GM21528 (cell line): ENCODE data around the gene UST.
"Not testable (repeated sequence)": the region's sequence is repeated elsewhere in the genome, so short reads cannot be mapped to it uniquely, and the experiment has no call there.

ENCODE experiments used
- ATAC-seq: cut with Tn5 transposase; IDR thresholded peaks from one replicate; pipeline ENCODE4 v1.9.1; 2021; ENCODE audit warnings: mild to moderate bottlenecking, moderate library complexity; ENCODE audit not compliant: unreplicated experiment, low FRiP score

Gene UST

DNA sequence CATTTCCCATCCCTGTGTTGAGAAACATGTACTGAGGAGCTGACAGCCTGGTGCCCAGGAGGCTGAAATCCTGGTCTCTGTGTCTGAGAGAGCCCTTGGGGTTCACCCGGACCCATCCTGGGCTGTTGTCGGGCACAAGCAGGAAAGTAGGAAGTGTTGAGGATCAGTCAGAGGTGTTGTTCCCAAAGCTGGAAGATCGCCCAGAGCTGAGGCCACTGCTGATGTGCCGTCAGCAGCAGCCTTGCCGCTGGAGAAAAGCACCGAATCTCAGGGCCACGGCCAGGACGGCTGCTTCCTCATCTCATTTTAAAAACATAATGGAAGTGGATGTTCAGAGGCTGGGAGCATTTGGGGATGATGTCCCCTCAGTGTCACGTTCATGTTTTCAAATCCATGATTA, 218.5 kb downstream of the UST start:
- no peak for ATAC-seq

DNA sequence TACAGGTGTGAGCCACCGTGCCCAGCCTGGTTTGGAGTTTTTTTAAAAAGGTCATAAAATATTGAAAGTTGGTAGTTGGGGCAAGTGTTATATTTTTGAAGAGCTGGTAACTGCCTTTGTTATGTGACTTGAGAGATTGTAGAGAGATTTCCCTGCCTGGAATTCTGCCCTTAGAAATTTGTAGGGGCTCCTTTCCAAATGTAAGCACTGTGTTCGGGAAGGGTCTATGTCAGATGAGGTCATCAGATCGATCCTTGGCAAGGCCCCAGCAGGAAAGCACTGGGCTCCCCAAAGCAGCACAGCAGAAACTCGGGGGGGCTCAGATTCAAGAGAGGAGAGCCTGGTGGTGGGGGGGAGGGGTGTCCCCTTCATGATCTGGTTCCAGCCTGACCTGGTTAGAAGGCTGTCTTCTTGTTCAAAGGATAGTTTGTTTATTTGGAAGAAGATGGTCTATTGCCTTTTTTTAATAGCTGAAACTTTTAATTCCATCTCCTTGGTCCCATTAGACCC, 220.2 kb downstream of the UST start:
- no peak for ATAC-seq

DNA sequence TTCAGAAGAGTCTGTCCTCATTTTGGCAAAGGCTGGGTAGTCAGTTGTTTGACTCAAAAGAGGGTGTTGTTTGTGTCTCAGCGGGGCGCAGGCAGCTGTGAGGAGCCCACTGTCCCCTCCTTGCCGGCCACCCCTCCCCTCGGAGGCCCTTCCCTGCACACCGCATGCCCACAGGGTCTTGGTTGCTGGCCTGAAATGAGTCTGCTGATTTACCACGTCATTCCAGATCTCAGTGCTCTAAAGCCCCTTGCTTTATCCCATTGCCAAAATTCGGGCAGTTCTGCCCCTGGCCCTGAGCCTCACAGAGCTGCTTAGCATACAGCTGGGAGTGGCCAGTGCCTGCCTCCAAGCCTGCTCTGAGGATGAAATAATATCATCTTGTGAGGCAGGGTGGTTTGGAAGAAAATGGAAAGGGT, 220.7 kb downstream of the UST start:
- no peak for ATAC-seq

DNA sequence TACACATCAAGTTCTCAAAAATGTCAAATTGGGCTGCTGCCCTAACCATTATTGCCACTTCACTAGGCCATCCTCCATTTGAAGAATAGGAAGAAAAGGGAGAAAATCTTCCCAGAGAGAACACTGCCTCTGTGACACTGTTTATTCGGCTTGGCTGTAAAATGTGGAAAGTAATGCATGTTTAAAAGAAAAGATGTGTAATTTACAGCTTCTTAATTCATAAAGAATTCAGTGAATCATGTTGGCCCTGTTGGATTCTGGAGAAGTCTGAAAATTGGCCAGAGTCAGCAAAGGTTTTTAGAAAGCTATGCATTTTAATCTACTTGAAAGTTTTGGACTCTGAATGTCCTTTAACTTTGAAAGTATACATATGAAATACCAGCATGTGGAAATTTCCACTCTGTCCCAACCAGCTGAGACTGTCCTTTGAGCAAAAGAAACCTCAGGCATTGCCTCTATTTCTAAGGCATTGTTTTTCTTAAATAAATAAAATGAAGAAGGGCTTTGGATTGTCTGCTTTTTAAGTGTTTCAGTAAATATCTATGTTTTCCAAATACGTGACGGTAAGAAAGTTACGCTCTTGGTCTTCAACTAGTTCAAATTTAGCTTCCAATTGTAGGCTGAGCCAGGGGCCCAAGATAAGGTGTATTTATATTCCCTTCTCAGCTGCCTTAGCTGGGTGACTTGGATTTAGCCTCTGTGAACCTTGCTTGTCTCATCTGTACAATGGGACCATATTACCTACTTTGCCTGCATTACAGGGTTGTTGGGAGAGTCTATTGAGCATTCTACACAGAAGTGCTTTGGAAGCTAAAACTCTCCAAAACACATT, 222.2 kb downstream of the UST start:
- no peak for ATAC-seq

DNA sequence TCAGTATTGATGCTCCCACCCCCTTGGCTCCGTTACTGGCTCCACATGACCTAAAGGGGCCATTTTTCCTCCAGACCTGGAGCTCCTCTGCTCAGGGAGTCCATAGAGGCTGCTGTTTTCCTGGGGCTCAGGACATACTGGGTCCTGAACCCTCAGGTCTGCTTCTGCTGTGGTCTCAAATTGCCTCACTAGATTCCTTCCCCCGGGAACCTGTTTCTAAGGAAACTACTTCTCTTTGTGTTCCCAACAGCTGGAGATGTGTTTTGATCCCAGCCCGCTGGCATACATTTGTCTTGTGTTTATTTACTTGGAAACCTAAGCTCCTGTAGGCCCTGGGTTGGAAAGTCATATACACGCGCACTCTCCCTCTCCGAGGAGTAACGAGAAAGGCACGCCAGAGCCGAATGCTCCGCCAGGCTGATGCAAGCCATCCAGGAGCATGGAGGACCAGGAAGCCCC, 222.8 kb downstream of the UST start:
- ATAC-seq, result no peak

DNA sequence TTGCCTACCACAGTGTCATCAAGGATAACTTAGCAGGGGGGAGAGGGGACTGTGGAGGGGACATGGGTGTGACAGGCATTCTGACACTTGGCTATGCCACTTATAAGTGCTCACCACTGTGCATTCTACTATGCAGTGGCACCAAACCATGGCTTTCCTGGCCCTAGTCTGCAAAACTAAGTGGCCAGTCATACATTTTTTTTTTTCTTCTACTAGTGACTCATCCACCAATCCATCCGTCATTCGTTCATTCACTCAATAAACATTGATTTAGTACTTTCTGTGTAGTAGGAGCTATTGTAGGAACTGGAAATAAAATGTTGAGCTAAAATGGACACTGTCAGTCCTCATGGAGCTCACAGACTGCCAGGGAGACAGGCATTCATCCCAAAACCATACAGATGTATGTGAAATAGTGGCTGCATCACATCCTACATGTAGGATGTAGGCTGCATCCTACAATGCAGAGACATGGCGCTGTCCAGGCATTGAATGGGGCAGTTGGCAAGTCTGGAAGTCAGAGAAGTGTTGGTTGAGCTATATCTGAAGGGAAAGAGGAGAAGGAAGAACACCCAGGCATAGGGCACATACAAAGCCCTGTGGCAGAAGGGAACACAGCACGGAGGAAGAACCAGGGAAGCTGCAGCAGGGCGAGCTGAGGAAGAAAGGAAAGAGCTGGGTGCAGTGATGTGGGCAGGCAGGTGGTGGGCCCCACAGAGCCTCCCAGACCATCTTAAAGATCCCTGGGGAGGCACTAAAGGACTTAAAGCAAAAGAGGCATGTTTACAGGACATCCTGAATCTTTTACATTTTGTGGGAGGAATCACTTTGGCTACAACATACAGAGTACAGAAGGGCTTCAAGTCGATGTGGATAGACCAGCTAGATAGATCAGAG, 224.4 kb downstream of the UST start:
- ATAC-seq, result no peak

DNA sequence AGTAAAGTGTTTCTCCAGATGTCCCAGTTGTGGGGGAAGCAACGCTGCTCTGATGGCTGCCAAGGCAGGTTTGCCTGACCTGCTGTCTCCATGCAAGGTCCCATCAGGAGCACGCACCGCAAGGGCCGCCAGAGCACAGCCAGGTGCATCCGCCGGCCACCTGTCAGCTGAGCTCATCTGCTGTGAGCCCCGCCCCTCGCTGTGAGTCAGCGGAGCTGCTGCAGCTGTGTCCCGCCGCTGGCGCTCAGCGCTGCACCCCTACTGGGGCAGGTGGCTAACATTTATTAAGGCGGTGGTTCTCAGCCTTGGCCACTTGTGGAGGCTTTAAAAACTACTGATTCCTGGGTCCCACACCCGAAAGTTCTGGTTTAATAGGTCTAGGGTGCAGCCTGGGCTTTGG, 225.7 kb downstream of the UST start:
- ATAC-seq, result no peak

DNA sequence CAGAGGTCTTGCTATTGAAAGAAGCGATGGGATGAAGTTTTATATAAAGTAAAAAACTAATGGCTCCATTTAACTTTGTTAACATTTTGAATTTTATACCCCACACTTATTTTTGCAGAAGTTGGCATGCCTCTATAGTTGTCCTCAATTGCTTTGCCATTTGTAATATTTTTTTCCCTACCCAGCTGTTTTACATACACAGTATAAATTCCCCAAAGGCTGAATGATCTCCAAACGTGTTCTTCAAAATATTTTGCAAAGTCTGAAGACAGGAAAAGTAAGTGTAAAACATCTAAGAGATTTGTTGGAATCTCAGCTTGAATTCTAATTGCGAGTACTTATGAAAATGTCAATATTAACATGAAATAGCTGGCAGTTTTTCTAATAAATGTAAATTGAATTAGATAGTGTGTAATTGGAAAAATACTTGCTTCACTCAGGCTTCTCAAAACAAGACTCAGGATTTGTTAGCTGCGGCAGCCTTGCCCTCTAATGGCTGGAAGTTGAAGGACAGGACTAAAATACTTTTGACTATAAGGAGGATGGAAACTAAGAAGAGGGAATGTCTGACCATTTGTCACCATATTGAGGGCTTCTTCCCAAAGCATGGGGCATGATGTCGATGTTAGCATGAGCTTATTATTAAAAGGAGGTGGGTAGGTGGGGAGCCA, 226.8 kb downstream of the UST start:
- ATAC-seq, result no peak

DNA sequence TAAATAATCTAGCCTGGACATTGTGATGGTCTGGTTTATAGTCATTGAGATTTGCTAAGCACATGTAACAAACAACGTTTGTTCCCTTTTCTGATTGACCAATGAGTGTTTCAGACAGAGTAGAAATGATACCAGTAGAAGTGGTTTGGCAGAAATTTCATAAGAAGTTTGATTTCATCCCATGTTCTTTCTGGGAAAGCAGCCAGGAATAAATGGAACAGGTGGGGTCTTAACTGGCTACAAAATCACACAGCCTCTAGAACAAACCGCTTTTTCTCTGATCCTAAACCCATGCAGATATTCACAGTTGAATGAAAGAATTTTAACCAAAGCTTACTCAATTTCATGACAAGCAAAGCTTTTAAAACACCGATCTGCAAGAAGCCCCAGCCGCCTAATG, 227.5 kb downstream of the UST start:
- no peak for ATAC-seq

DNA sequence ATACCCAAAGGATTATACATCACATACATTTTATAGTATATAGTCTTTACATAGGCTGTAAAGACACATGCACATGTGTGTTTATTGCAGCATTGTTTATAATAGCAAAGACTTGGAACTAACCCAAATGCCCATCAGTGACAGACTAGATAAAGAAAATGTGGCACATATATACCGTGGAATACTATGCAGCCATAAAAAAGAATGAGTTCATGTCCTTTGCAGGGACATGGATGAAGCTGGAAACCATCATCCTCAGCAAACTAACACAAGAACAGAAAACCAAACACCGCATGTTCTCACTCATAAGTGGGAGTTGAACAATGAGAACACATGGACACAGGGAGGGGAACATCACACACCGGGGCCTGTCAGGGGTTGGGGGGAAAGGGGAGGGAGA, 231.5 kb downstream of the UST start:
- not testable (repeated sequence) for ATAC-seq

DNA sequence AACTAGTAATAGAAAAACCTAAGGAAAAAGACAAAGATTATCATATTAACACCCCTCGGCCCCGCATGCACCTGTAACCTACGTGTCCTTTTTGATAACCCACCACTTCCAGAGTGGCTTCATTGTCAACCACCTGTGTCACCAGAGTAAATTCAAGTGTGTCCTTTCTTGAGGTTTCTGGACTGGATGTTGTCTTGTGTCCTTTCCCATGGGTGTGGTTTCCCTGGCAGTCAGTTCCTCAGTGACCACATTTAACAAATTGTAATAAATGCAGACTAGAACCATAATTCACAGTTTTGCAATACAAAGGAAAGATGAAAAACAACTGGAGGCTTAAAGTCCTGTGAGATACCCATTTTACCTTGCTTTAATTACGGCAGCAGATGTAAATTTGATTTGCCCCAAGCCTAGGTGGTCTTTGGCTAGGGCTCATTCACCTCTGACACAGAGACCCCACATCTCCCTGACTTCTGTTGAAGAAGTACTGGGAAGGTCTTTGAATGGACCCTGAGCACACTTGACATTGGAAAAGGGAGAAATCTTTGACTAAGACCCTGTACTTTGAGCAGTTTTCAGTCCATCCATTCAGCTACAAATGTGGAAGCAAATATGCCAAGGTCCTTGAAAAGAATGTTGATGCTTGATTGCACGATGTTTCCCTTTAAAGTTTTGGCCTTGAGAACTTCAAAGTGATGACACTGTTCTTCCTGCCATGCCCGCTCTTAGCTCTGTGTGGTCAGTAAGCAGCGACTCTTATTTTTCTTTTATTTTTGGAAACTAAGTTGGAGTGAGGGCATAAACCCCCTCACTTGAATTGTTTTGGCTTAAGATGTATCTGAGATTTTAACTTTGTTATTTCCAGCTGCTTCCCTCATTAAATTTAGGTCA, 232.4 kb downstream of the UST start:
- no peak for ATAC-seq

DNA sequence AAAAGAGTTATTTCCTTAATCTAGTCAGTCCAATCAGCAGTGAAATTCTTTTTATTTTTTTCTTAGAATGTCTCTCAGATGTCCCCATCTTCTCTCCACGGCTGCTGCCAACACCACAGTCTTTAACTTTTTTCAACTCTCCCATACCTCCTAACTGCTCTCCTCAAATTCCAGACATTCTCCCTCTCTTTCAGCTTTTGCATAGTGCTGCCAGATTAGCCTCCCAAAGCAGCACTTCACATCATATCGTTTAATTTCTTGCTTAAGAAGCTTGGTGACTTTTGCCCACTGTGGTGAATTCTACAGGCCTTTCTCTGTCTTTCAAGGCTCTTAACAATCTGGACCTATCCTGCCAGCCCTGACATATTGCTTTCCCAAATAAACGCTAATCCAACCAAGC, 233.4 kb downstream of the UST start:
- no peak for ATAC-seq

DNA sequence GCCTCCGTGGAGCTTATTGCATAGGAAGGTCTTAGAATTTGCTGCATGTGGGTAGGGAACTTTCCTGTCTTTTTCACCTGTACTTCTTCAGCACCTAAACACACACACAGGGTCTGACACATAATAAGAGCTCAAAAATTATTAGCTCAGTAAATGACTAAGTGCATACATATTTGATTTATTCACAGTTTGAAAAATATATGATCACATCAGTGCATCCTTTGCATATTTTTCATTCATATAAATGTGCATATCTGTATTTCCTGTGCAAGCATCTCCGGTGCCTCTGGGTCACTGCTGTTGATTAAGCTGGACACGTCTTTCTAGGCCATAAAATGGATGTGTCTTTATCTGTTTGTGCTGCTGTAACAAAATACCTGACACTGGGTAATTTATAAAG, 234.7 kb downstream of the UST start:
- ATAC-seq, result no peak

DNA sequence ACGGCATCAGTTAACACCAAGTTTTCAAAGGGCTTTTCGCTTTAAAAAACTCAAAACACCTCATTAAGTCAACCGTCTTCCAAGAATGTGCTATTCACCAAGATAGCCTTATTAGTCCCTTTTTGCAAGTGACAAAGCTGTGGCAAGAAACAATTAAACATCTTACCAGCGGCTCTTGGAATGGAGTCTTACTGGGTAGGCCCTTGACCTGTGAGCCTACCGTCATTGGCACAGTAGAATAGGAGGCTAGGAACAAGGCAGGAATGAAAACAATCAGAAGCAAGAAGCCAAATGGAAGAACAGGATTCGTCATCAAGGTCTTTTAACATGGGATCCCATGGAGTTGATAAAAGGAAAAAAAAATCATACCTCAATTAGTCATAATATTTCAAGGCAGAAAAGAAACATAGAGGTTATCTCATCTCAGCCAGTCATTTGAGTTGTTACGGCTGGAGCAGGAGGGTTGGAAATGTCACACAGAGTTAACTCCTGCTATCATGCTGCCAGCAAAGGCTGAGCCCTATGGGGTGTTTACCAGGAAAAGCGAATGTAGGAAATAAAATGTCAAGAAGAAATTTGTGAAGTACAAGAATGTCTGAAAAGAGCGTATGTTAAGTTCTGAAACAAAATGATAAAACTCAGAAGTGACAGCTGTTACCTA, 236.4 kb downstream of the UST start:
- no peak for ATAC-seq

DNA sequence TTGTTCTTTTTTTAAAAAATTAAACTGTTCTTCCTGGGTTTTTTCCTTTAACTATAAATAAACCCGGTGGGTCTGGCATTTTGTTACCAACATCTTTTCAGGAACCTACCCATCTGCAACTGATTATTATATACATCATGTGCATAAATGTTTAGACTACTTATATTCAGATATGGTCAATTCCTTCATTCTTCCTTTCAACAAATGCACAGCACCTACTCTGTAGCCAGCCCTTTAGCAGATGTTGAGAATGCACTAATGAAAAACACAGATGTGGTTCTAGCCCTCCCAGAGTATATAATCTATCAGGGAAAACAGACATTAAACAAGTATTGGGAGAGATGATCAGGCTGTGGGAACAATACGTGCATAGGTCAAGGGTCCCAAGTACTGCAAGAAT, 237.1 kb downstream of the UST start:
- ATAC-seq, result no peak

DNA sequence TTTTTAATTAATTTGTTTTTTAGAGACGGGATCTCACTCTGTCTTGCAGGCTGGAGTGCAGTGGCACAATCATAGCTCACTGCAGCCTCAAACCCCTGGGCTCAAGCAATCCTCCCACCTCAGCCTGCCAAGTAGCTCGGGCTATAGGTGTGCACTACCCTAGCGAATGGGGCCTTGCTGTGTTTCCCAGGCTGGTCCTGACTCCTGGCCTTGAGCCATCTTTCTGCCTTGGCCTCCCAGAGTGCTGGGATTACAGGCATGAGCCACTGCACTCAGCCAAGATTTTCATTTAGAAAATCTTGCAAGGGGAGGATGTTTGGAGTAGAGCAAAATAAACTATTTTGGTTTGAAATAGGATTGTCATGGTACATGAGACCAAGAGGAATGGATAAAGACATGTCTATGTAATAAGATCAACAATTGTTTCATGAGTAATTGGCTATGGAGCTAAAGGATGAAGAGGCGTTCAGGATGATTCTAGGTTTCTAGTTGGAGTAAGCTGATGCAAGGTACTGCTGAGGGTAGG, 237.8 kb downstream of the UST start:
- ATAC-seq, result no peak

DNA sequence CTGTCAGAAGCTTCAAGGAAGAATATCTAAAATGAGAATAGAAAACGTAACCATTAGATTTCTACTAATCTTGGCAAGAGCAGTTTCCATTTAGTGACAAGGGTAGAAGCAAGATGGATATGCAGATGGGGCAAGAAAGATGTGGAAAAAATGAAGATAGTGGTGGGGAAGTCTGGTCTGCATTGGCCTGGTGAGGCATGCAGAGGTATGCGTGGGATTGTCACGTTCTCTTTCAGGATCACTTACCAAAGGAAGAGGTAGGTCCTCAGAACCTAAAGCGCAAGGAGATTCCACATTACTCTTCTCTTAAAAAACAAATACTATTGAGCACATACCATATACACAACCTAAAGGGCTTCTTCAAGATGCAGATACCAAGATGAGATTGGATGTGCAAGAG, 238.7 kb downstream of the UST start:
- ATAC-seq, result no peak

DNA sequence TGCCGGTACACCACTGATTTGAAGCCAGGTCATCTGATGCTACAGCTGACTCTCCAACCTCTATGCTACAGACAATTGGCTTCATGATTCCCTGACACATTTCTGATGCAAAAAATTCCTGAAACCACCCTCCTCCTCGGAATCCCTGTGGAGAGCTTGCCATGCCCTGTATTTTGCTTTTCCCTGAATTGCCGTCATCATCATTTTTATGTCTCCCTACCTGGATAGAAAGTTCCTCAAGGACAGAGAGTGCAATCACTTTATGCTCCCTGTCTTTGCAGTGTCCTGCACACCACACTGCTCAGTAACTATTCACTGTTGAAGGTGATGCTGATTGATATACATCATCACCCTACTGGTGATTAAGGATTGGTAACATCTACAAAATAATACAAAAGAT, 239.8 kb downstream of the UST start:
- ATAC-seq, result no peak

DNA sequence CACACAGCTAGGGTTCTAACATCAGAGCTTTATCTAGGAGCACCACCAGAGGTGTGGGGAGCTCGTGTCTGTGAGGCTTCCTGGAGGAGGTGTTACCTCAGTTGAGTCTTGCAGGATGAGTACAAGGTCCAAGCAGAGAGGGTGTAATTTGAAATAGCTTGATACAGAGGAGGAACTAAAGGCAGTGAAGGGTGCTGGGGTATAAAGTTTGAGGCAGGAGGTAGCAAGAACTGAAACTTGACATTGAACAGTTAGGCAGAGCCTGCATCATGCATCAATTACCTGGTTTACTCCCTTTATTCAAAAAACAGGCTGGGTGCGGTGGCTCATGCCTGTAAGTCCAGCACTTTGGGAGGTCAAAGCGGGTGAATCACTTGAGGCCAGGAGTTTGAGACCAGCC, 241.2 kb downstream of the UST start:
- ATAC-seq, result no peak
